Thoracic aorta (tissue), 2 donors: ENCODE measurements around the gene MRPL20. TPM values are rescaled to one million over a fixed set of nuclear protein-coding genes. Genes with fewer than 3 reads are reported as not detected.

Source experiments
- ATAC-seq: fragments of 150-250 bp; one replicate; pipeline ENCODE4 v1.8.0; 2017; ENCODE audit warnings: low read depth; ENCODE audit not compliant: insufficient number of reproducible peaks, low FRiP score
- DNase-seq: peaks from one replicate; pipeline ENCODE4 v3.0.0-alpha.2; 2020; ENCODE audit warnings: low spot score
- H3K27ac ChIP-seq, 2 donors: fragments of 200-600 bp; sonication (generic); 1 replicate in 1 of 2; 2 replicates in 1 of 2; pipeline ENCODE4 v1.5.1; 2016; ENCODE audit warnings: mild to moderate bottlenecking in 2 of 2, moderate library complexity in 2 of 2
- H3K27me3 ChIP-seq: fragments of 200-600 bp; sonication (generic); replicated peaks from 2 replicates; pipeline ENCODE4 v1.6.0; 2016; ENCODE audit warnings: mild to moderate bottlenecking; ENCODE audit not compliant: insufficient read depth
- H3K36me3 ChIP-seq: fragments of 200-600 bp; sonication (generic); one replicate; pipeline ENCODE4 v1.5.1; 2016
- H3K4me1 ChIP-seq, 2 donors: fragments of 200-600 bp; sonication (generic); 1 replicate in 1 of 2; 2 replicates in 1 of 2; pipeline versions ENCODE4 v1.5.1 to v1.6.0; 2016; ENCODE audit warnings: low read depth in 2 of 2, mild to moderate bottlenecking in 1 of 2; ENCODE audit not compliant: control insufficient read depth in 1 of 2
- H3K4me3 ChIP-seq: fragments of 200-600 bp; sonication (generic); 2 replicates; pipeline ENCODE4 v1.5.1; 2016; ENCODE audit warnings: mild to moderate bottlenecking
- H3K9me3 ChIP-seq: fragments of 200-600 bp; sonication (generic); 2 replicates; pipeline ENCODE4 v1.5.1; 2016
- total RNA-seq, 2 donors: library from RNA; depleted of rRNA; stranded (reverse); fragments of >200 nt; gene quantifications; one replicate each; pipeline versions ENCODE4 v1.1.0 to v1.2.3, GENCODE V29; 2016
- TF ChIP-seq, protein P1 (sequence below): fragments of 200-600 bp; sonication (generic); IDR thresholded peaks from one replicate; pipeline ENCODE4 v1.5.1; 2019; ENCODE audit warnings: antibody characterized with exemption

The MRPL20 gene
- total RNA-seq, 2 donors from 2014 or later, result 96.9 to 121 TPM

DNA sequence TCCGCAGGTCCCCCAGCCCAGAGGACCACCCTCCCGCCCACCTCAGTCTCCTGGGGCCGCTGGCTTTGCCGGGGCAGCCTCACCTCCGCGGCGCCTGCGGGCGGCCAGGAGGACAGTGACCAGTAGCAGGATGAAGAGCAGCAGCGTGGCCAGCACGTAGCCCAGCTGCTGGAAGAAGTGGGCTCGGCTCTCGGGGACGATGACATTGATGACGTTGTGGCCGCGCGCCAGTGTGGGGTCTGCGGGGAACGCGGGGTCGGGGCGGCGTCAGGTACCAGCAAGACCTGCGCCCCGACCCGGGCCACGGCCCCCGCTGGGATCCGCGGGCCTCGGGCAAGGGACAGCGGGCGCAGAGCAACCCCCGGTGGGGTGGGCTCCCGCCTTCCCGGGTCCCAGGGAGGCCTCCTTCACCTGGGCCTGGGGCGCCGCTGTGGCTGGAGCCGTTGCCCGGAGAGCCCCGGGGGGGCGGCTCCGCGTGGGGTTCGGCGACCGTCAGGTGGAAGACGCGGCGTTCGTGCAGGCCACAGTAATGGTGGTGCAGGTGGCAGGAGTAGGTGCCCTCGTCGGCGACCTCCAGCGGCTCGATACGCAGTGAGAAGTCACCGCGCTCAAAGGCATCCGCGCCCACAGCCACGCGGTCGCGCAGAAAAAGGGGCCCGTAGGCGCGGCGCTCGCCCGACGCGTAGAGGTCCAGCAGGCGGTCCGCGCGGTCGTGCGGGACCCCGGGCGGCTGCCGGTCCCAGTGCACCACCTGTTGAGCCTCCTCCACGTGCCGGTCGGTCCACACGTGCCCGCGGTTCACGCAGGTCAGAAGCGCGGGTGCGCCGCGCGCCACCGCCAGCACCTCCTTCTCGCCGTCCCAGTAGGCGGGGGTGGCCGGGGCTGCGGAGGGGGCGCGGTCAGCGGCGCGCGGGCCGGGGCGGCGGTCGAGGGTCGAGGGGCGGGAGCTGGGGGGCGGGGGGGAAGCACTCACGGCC is 52.5 kb downstream of the MRPL20 start:
- Histone ChIP-seq H3K4me1 (peaks cover 24 to 60% of the 10 kb centered on the region in 2 donors), H3K36me3 (peaks cover 12% of the 10 kb centered on the region), H3K27me3 (no peaks in the 10 kb centered on the region), H3K9me3 (no peaks in the 10 kb centered on the region), H3K4me3 (peak overlapping the region; percentile 87), H3K27ac (peak overlapping the region; percentile 22 to 99)
- ATAC-seq (no peak), DNase-seq (no peak)
- TF ChIP-seq, protein P1, sequence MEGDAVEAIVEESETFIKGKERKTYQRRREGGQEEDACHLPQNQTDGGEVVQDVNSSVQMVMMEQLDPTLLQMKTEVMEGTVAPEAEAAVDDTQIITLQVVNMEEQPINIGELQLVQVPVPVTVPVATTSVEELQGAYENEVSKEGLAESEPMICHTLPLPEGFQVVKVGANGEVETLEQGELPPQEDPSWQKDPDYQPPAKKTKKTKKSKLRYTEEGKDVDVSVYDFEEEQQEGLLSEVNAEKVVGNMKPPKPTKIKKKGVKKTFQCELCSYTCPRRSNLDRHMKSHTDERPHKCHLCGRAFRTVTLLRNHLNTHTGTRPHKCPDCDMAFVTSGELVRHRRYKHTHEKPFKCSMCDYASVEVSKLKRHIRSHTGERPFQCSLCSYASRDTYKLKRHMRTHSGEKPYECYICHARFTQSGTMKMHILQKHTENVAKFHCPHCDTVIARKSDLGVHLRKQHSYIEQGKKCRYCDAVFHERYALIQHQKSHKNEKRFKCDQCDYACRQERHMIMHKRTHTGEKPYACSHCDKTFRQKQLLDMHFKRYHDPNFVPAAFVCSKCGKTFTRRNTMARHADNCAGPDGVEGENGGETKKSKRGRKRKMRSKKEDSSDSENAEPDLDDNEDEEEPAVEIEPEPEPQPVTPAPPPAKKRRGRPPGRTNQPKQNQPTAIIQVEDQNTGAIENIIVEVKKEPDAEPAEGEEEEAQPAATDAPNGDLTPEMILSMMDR, result no peak

DNA sequence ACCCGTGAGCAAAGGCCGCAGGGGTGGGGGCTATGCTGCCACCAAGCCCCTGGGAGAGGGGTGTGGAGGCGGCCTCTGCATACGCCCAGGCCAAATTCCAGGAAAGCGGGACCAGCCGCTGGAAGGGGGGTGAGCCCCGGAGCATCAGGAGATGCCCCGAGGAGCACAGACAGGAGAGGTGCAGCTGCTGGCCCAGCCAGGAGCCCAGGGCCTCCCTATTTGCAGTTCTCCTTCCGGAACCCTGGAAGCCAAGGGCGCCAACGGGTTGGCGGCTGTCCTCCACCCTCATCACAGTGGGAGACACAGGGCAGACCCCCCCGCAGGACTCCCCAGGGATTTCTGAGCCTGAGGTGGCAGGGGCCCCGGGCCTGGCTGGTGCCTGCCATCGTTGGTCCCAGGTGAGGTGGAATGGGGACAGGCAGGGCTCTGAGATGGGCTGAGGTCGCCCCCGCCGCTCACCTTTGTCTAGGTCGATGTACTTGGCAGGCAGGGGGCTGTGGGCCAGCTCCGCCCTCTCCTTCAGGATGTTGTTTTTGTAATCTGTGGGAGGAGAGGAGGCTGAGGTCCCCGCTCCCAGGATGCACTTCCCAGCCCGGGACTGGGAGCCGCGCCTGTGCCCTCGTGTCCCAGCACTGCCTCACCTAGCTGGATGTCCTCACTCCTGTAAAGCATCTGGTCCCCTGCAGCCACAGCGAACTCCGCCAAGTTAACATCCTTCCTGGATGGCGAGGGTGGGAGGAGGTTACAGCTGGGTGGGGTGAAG is 53.5 kb downstream of the MRPL20 start:
- H3K4me1 ChIP-seq, result peaks cover 14 to 52% of the 10 kb centered on the region in 2 donors
- peaks cover 12% of the 10 kb centered on the region for H3K36me3 ChIP-seq
- TF ChIP-seq, protein P1, result no peak
- peak overlapping the region in 1 of 2 donors; percentile 17 for H3K27ac ChIP-seq
- no peaks in the 10 kb centered on the region for H3K9me3 ChIP-seq
- DNase-seq, result no peak
- no peak for ATAC-seq
- H3K27me3 ChIP-seq, result no peaks in the 10 kb centered on the region
- no peak overlapping the region for H3K4me3 ChIP-seq

DNA sequence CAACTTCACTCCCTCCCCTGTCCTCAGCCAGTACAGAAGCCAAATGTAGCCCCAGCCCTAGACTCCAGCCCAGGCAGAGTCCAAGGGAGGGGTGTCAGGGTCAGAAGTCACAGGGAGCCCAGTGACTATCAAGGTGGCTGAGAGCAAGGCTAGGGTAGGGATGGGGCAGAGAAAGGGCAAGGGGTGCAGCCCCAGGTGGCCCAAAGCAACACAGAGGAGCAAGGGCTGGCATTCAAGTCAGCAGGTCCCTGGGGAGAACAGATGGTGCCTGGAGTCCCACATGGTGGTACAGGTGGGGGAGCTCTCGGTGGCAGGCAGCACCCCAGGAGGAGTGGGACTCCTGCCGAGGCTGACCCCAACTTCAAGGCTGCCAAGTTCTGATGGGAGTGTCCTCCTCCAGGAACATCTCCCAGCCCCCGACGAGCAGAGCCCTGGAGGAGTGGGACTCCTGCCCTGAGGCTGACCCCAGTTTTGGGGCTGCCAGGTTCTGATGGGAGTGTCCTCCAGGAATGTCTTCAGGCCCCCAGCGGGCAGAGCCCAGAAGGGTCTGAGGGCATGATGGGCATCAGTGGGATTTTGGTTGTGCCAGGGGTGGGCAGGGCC is 54.2 kb downstream of the MRPL20 start:
- Histone ChIP-seq H3K36me3 (peaks cover 12% of the 10 kb centered on the region), H3K27ac (peak overlapping the region; percentile 66), H3K4me1 (peaks cover 15 to 55% of the 10 kb centered on the region in 2 donors), H3K9me3 (no peaks in the 10 kb centered on the region), H3K4me3 (no peak overlapping the region), H3K27me3 (no peaks in the 10 kb centered on the region)
- ATAC-seq (no peak), DNase-seq (no peak)
- TF ChIP-seq, protein P1, result no peak

Other genes with a start within 250 kb of the MRPL20 start
- gene TTLL10, start 233.4 kb downstream of the MRPL20 start, total RNA-seq, result not detected
- gene TNFRSF18, start 200.7 kb downstream of the MRPL20 start, total RNA-seq, result 1 to 10 TPM in 1 of 2 donors, not detected in 1; 1.3 TPM
- gene TNFRSF4, start 193.1 kb downstream of the MRPL20 start, total RNA-seq, result 1 to 10 TPM in 1 of 2 donors, not detected in 1; 1.8 TPM
- 100 to 1,000 TPM; 157 to 230 TPM for gene SDF4, start 175.3 kb downstream of the MRPL20 start, total RNA-seq
- 10 to 100 TPM; 15.5 to 25.3 TPM for gene B3GALT6, start 175.1 kb downstream of the MRPL20 start, total RNA-seq
- 10 to 100 TPM in 1 of 2 donors, 1 to 10 TPM in 1; 2.9 to 12.5 TPM for gene C1QTNF12, start 160.6 kb downstream of the MRPL20 start, total RNA-seq
- 10 to 100 TPM; 43.5 to 57.7 TPM for gene UBE2J2, start 133.4 kb downstream of the MRPL20 start, total RNA-seq
- 10 to 100 TPM in 1 of 2 donors, 1 to 10 TPM in 1; 1.8 to 10.3 TPM for gene SCNN1D, start 126.9 kb downstream of the MRPL20 start, total RNA-seq
- gene ACAP3, start 99.4 kb downstream of the MRPL20 start, total RNA-seq, result 100 to 1,000 TPM in 1 of 2 donors, 10 to 100 TPM in 1; 41.6 to 121 TPM
- 10 to 100 TPM; 22.1 to 22.6 TPM for gene PUSL1, start 98.7 kb downstream of the MRPL20 start, total RNA-seq
- gene INTS11, start 82.6 kb downstream of the MRPL20 start, total RNA-seq, result 100 to 1,000 TPM; 192 to 195 TPM
- gene CPTP, start 82.5 kb downstream of the MRPL20 start, total RNA-seq, result 10 to 100 TPM; 16.4 to 26.3 TPM
- gene TAS1R3, start 76.0 kb downstream of the MRPL20 start, total RNA-seq, result under 1 TPM in 1 of 2 donors, not detected in 1; 0.14 TPM
- 100 to 1,000 TPM in 1 of 2 donors, 10 to 100 TPM in 1; 66.2 to 101 TPM for gene DVL1, start 57.9 kb downstream of the MRPL20 start, total RNA-seq
- gene MXRA8, start 48.7 kb downstream of the MRPL20 start, total RNA-seq, result 100 to 1,000 TPM; 239 to 326 TPM
- 10 to 100 TPM; 43.5 to 94.5 TPM for gene AURKAIP1, start 32.1 kb downstream of the MRPL20 start, total RNA-seq
- gene CCNL2, start 8.0 kb downstream of the MRPL20 start, total RNA-seq, result 100 to 1,000 TPM; 214 to 313 TPM
- gene ANKRD65, start 14.0 kb upstream of the MRPL20 start, total RNA-seq, result under 1 TPM in 1 of 2 donors, not detected in 1; 0.68 TPM
- gene VWA1, start 28.4 kb upstream of the MRPL20 start, total RNA-seq, result 10 to 100 TPM; 21.7 to 23.6 TPM
- under 1 TPM in 1 of 2 donors, not detected in 1; 0.27 TPM for gene ATAD3C, start 42.4 kb upstream of the MRPL20 start, total RNA-seq
- 10 to 100 TPM; 15.4 to 30.9 TPM for gene ATAD3B, start 64.5 kb upstream of the MRPL20 start, total RNA-seq
- gene ATAD3A, start 104.9 kb upstream of the MRPL20 start, total RNA-seq, result 10 to 100 TPM; 16.7 to 17.6 TPM
- gene TMEM240, start 133.3 kb upstream of the MRPL20 start, total RNA-seq, result 10 to 100 TPM; 11.1 TPM
- gene SSU72, start 167.6 kb upstream of the MRPL20 start, total RNA-seq, result 10 to 100 TPM; 80.4 to 90.2 TPM
- 1 to 10 TPM in 1 of 2 donors, under 1 TPM in 1; 0.54 to 2.7 TPM for gene FNDC10, start 192.8 kb upstream of the MRPL20 start, total RNA-seq
- 100 to 1,000 TPM in 1 of 2 donors, 10 to 100 TPM in 1; 48.6 to 102 TPM for gene MIB2, start 208.2 kb upstream of the MRPL20 start, total RNA-seq
- 100 to 1,000 TPM in 1 of 2 donors, 10 to 100 TPM in 1; 87.2 to 201 TPM for gene MMP23B, start 224.9 kb upstream of the MRPL20 start, total RNA-seq